H1 (cell line): Measurements from ENCODE around the gene ARID1B. TPM values are rescaled to one million over a fixed set of nuclear protein-coding genes. Genes with fewer than 3 reads are reported as not detected.

Experiments
- CTCF ChIA-PET: fragments of 300-600 bp; sonication (Branson Sonifier 250); formaldehyde crosslinking; loops from one replicate; lab custom pipeline; 2021; ENCODE audit not compliant: partially characterized antibody; lab: Charles Lee
- POLR2A ChIA-PET: fragments of 300-600 bp; sonication (Branson Sonifier 250); formaldehyde crosslinking; loops from one replicate; lab custom pipeline; 2021; ENCODE audit warnings: inconsistent platforms; ENCODE audit not compliant: partially characterized antibody; lab: Charles Lee
- DNase-seq, 2 experiments: peaks; one replicate each; pipeline versions ENCODE4 v3.0.0 to v3.0.0-alpha.2; 2010 to 2022; ENCODE audit warnings: low spot score in 2 of 2, low read depth in 1 of 2, mixed read lengths in 1 of 2
- FAIRE-seq: peaks from 2 replicates; lab custom pipeline; 2011; peaks lifted over from hg19 to GRCh38; lab: Jason Lieb, UNC
- H2AFZ ChIP-seq: 2 replicates; pipeline ENCODE4 v1.8.1; 2012; ENCODE audit warnings: low read length, inconsistent platforms
- H2AK5ac ChIP-seq: 2 replicates; pipeline ENCODE4 v1.6.1; 2013; ENCODE audit warnings: low read depth, low read length
- H2BK120ac ChIP-seq: replicated peaks from 2 replicates; pipeline ENCODE3; 2013; ENCODE audit warnings: low read depth, low read length, inconsistent platforms
- H2BK12ac ChIP-seq: 2 replicates; pipeline ENCODE4 v1.6.1; 2013; ENCODE audit warnings: low read depth, low read length
- H2BK15ac ChIP-seq: 2 replicates; pipeline ENCODE4 v1.6.1; 2013; ENCODE audit warnings: low read length
- H2BK20ac ChIP-seq: 2 replicates; pipeline ENCODE4 v1.6.1; 2013; ENCODE audit warnings: low read length
- H2BK5ac ChIP-seq: 2 replicates; pipeline ENCODE4 v1.6.1; 2013; ENCODE audit warnings: low read depth, low read length
- H3K14ac ChIP-seq: 2 replicates; pipeline ENCODE4 v1.6.1; 2013; ENCODE audit warnings: inconsistent platforms; ENCODE audit not compliant: insufficient read length
- H3K18ac ChIP-seq: 2 replicates; pipeline ENCODE4 v1.6.1; 2013; ENCODE audit warnings: low read length; ENCODE audit errors: extremely low read depth
- H3K23ac ChIP-seq: 2 replicates; pipeline ENCODE4 v1.6.1; 2013; ENCODE audit warnings: inconsistent platforms; ENCODE audit not compliant: insufficient read length
- H3K23me2 ChIP-seq: 2 replicates; pipeline ENCODE4 v1.6.1; 2013; ENCODE audit warnings: low read depth, low read length
- H3K27ac ChIP-seq: 2 replicates; pipeline ENCODE4 v1.6.1; 2011; ENCODE audit warnings: low read depth, low read length, inconsistent platforms
- H3K27me3 ChIP-seq, 4 experiments: replicated peaks in 1 of 4; 1 replicate in 1 of 4; 2 replicates in 3 of 4; pipeline versions ENCODE4 v1.6.1 to v1.8.1; 2011 to 2013; ENCODE audit warnings: low read length in 3 of 4, mild to moderate bottlenecking in 3 of 4, inconsistent platforms in 2 of 4, mixed read lengths in 2 of 4, moderate library complexity in 1 of 4; ENCODE audit not compliant: control insufficient read depth in 3 of 4, insufficient read depth in 3 of 4; ENCODE audit errors: extremely low read depth in 1 of 4
- H3K36me3 ChIP-seq, 4 experiments: 2 replicates each; pipeline versions ENCODE4 v1.6.1 to v1.8.1; 2011 to 2013; ENCODE audit warnings: mild to moderate bottlenecking in 4 of 4, low read length in 3 of 4, moderate library complexity in 2 of 4, control low read depth in 1 of 4, inconsistent platforms in 1 of 4; ENCODE audit not compliant: insufficient read depth in 4 of 4, control insufficient read depth in 2 of 4
- H3K4ac ChIP-seq: replicated peaks from 2 replicates; pipeline ENCODE3; 2013; ENCODE audit warnings: low read length, low read depth, mixed read lengths, inconsistent platforms; ENCODE audit not compliant: insufficient read length
- H3K4me1 ChIP-seq, 4 experiments: replicated peaks in 1 of 4; 1 replicate in 1 of 4; 2 replicates in 3 of 4; pipeline versions ENCODE4 v1.6.1 to v1.8.1; 2011 to 2013; ENCODE audit warnings: low read length in 3 of 4, inconsistent platforms in 2 of 4, mixed read lengths in 1 of 4; ENCODE audit not compliant: insufficient read depth in 4 of 4, control insufficient read depth in 3 of 4
- H3K4me2 ChIP-seq, 2 experiments: 2 replicates each; pipeline versions ENCODE4 v1.6.1 to v1.8.1; 2011 to 2013; ENCODE audit warnings: low read depth in 2 of 2, low read length in 2 of 2, control low read depth in 1 of 2, inconsistent platforms in 1 of 2, mild to moderate bottlenecking in 1 of 2; ENCODE audit not compliant: insufficient read depth in 1 of 2
- H3K4me3 ChIP-seq, 4 experiments: fragments of 200-600, 300-600 bp in 1 of 4; sonication (generic), shearing (Covaris generic), sonication (Bioruptor Twin) in 1 of 4; 2 replicates each; pipeline versions ENCODE4 v1.5.1 to v1.8.1; 2011 to 2016; ENCODE audit warnings: low read length in 4 of 4, low read depth in 3 of 4, control low read depth in 2 of 4, inconsistent platforms in 2 of 4, mild to moderate bottlenecking in 2 of 4, mixed read lengths in 1 of 4, moderate library complexity in 1 of 4; ENCODE audit not compliant: insufficient read depth in 2 of 4; ENCODE audit errors: extremely low read depth in 1 of 4
- H3K56ac ChIP-seq: replicated peaks from 2 replicates; pipeline ENCODE3; 2013; ENCODE audit warnings: low read depth, mild to moderate bottlenecking, mixed read lengths, low read length, inconsistent platforms; ENCODE audit not compliant: insufficient read length
- H3K79me1 ChIP-seq: 2 replicates; pipeline ENCODE4 v1.6.1; 2013; ENCODE audit warnings: low read depth, low read length, control low read depth
- H3K79me2 ChIP-seq, 2 experiments: 2 replicates each; pipeline versions ENCODE4 v1.6.1 to v1.8.1; 2012 to 2013; ENCODE audit warnings: low read length in 2 of 2, mild to moderate bottlenecking in 2 of 2, inconsistent platforms in 1 of 2; ENCODE audit not compliant: insufficient read depth in 2 of 2, control insufficient read depth in 1 of 2
- H3K9ac ChIP-seq, 4 experiments: replicated peaks in 1 of 4; 1 replicate in 1 of 4; 2 replicates in 3 of 4; pipeline versions ENCODE4 v1.6.1 to v1.8.1; 2011 to 2013; ENCODE audit warnings: low read depth in 3 of 4, low read length in 3 of 4, control low read depth in 2 of 4, mild to moderate bottlenecking in 2 of 4, moderate library complexity in 2 of 4, inconsistent platforms in 1 of 4; ENCODE audit errors: extremely low read depth in 1 of 4
- H3K9me3 ChIP-seq, 2 experiments: 2 replicates each; pipeline versions ENCODE4 v1.6.1 to v1.8.1; 2012 to 2013; ENCODE audit warnings: mild to moderate bottlenecking in 2 of 2, moderate library complexity in 2 of 2, control low read depth in 1 of 2, inconsistent platforms in 1 of 2, low read depth in 1 of 2, low read length in 1 of 2, mixed read lengths in 1 of 2; ENCODE audit not compliant: insufficient read depth in 2 of 2
- H4K20me1 ChIP-seq, 2 experiments: replicated peaks in 1 of 2; 2 replicates each; pipeline versions ENCODE3 to v1.8.1; 2011 to 2013; ENCODE audit warnings: inconsistent platforms in 2 of 2, low read length in 2 of 2, mild to moderate bottlenecking in 1 of 2; ENCODE audit not compliant: insufficient read depth in 2 of 2, control insufficient read depth in 1 of 2
- H4K5ac ChIP-seq: 2 replicates; pipeline ENCODE4 v1.6.1; 2013; ENCODE audit warnings: low read length, low read depth, mixed read lengths, inconsistent platforms; ENCODE audit not compliant: insufficient read length
- H4K8ac ChIP-seq: 2 replicates; pipeline ENCODE4 v1.8.0; 2013; ENCODE audit warnings: mild to moderate bottlenecking, moderate library complexity, low read length, inconsistent platforms; ENCODE audit not compliant: insufficient read depth; ENCODE audit errors: extremely low read depth
- H4K91ac ChIP-seq: replicated peaks from 2 replicates; pipeline ENCODE3; 2013; ENCODE audit warnings: low read length, mixed read lengths, inconsistent platforms; ENCODE audit not compliant: insufficient read length
- ATF3 ChIP-seq: IDR thresholded peaks from 2 replicates; pipeline ENCODE4 v1.6.1; 2011; ENCODE audit warnings: low read depth, mild to moderate bottlenecking, low read length; ENCODE audit not compliant: insufficient read depth
- BRCA1 ChIP-seq: IDR thresholded peaks from 2 replicates; pipeline ENCODE4 v1.6.1; 2012; ENCODE audit warnings: low read depth, low read length, improper control_type of control experiment
- CBX8 ChIP-seq: fragments of 300-800, 300-1000 bp; sonication (generic); IDR thresholded peaks from 2 replicates; pipeline ENCODE4 v1.7.1; 2016; ENCODE audit warnings: low read depth, low read length, borderline replicate concordance
- CHD1 ChIP-seq: IDR thresholded peaks from 2 replicates; pipeline ENCODE4 v1.6.1; 2012; ENCODE audit warnings: low read depth, low read length, improper control_type of control experiment
- CHD2 ChIP-seq: IDR thresholded peaks from 2 replicates; pipeline ENCODE4 v1.6.1; 2012; ENCODE audit warnings: low read length, improper control_type of control experiment
- CREB1 ChIP-seq: IDR thresholded peaks from 2 replicates; pipeline ENCODE4 v1.6.1; 2012; ENCODE audit warnings: inconsistent platforms
- CTCF ChIP-seq, 3 experiments: IDR thresholded peaks; 1 replicate in 2 of 3; 2 replicates in 1 of 3; pipeline versions ENCODE4 v1.5.1 to v1.6.1; 2011; ENCODE audit warnings: low read length in 3 of 3, mild to moderate bottlenecking in 3 of 3, inconsistent platforms in 2 of 3, low read depth in 1 of 3, moderate library complexity in 1 of 3; ENCODE audit not compliant: insufficient read depth in 1 of 3; ENCODE audit errors: control extremely low read depth in 1 of 3
- SP4 ChIP-seq: IDR thresholded peaks from 2 replicates; pipeline ENCODE4 v1.6.1; 2012; ENCODE audit warnings: low read length, inconsistent platforms
- TCF12 ChIP-seq: IDR thresholded peaks from 2 replicates; pipeline ENCODE4 v1.6.1; 2011; ENCODE audit warnings: low read depth, mild to moderate bottlenecking, low read length
- USF2 ChIP-seq: IDR thresholded peaks from 2 replicates; pipeline ENCODE4 v1.6.1; 2011; ENCODE audit warnings: low read length, improper control_type of control experiment
- WGBS, 2 experiments: shearing (Covaris generic) in 1 of 2; methylation state at CpG; one replicate each; pipeline versions ENCODE4 v1.1.6 to v1.1.7; 2013 to 2015; ENCODE audit warnings: low lambda C conversion rate in 2 of 2, mixed read lengths in 2 of 2, inconsistent platforms in 1 of 2, low coverage in 1 of 2, missing lambda C conversion rate in 1 of 2; ENCODE audit not compliant: insufficient replicate concordance in 2 of 2, insufficient coverage in 1 of 2, insufficient read length in 1 of 2; ENCODE audit errors: extremely low coverage in 1 of 2, missing lambda C conversion rate in 1 of 2; 5-methylcytosine and 5-hydroxymethylcytosine counted together
- polyA plus RNA-seq, 7 experiments: library from polyadenylated mRNA; depleted of rRNA in 3 of 7; stranded (reverse) in 5 of 7; unstranded in 2 of 7; fragments of >200 nt in 5 of 7; fragments of 200-250 nt in 2 of 7; gene quantifications; 1 replicate in 5 of 7; 2 replicates in 1 of 7; 4 replicates in 1 of 7; pipeline versions ENCODE4 v1.2.1 to v1.2.3, GENCODE V29; 2011 to 2013; ENCODE audit warnings: missing spikeins in 2 of 7, mixed read lengths in 2 of 7
- total RNA-seq: library from RNA; stranded (reverse); fragmentation: NEBNext Ultra II Directional; extraction: Animal tissue kit (Norgen Biotek cat#: 25700); gene quantifications from 2 replicates; pipeline ENCODE4 v1.2.1, GENCODE V29; 2021

The ARID1B gene
- total and polyA plus RNA-seq, 2 of the 8 experiments (the other 6 are each of a cell fraction or from before 2014, with no cell fraction given): 24.3 to 70.3 TPM

GRCh38 chr6:157240960-157241311 lies 463.8 kb downstream of the ARID1B start:
- FAIRE-seq (no peak), DNase-seq (no peak)
- Histone ChIP-seq H3K4me2 (no peak overlapping the region), H2BK120ac (no peak overlapping the region), H3K79me1 (no peaks in the 10 kb centered on the region), H3K14ac (no peak overlapping the region), H3K9ac (no peak overlapping the region), H2BK20ac (no peak overlapping the region), H3K36me3 (no peaks in the 10 kb centered on the region; a peak in 1 of 8 replicates), H3K56ac (no peak overlapping the region), H3K4me3 (no peak overlapping the region), H3K27me3 (peaks cover 5 to 19% (median 17%) of the 10 kb centered on the region in 4 experiments; a peak in 6 of 7 replicates), H3K4ac (no peak overlapping the region), H3K9me3 (peaks cover 0 to 2% of the 10 kb centered on the region in 2 experiments; a peak in 1 of 4 replicates), H4K8ac (peak overlapping the region; percentile 58; the same call in 1 of the 2 replicates), H3K79me2 (no peaks in the 10 kb centered on the region), H3K23me2 (peaks cover 12% of the 10 kb centered on the region; the same call in 1 of the 2 replicates), H4K20me1 (peaks cover 0 to 3% of the 10 kb centered on the region in 2 experiments), H4K5ac (no peak overlapping the region), H3K18ac (peak overlapping the region; percentile 90), H3K23ac (no peak overlapping the region), H2BK15ac (no peak overlapping the region), H3K27ac (no peak overlapping the region), H3K4me1 (peaks cover 0 to 18% (median 7%) of the 10 kb centered on the region in 4 experiments; a peak in 6 of 7 replicates), H2BK5ac (peak overlapping the region; percentile 44; the same call in 1 of the 2 replicates), H2AFZ (0 out of 2 replicates have a peak overlapping the region, but pooled peaks have one; percentile 27), H2BK12ac (peak overlapping the region; percentile 39; the same call in 1 of the 2 replicates), H4K91ac (no peak overlapping the region), H2AK5ac (no peak overlapping the region)
- CTCF ChIA-PET: no interaction called here
- POLR2A ChIA-PET: no interaction called here
- 85% methylated on average over 5 of the region's 10 CpGs; no CpG with 5 or more reads in 1 of the 2 experiments for WGBS, 2 experiments
- TF ChIP-seq TCF12 (no peak), CREB1 (no peak), ATF3 (no peak), CBX8 (no peak), CHD2 (no peak), CTCF (IDR thresholded peaks at IDR 0.05; ENCODE audit: control extremely low read depth in 1 of 3, insufficient read depth in 1 of 3, low read depth in 1 of 3, low read length in 3 of 3) (no peak), USF2 (no peak), SP4 (no peak), CHD1 (no peak), BRCA1 (no peak)
